HT1080 (cell line): Measurements from ENCODE around the gene YPEL2. TPM values are rescaled to one million over a fixed set of nuclear protein-coding genes. Genes with fewer than 3 reads are reported as not detected.
A peak's percentile ranks its signal among the peaks of the same experiment; 100 is the strongest.
"Not testable (repeated sequence)": the region's sequence is repeated elsewhere in the genome, so short reads cannot be mapped to it uniquely, and the experiment has no call there.

Experiments
- DNase-seq: peaks from one replicate; pipeline ENCODE4 v3.0.0-alpha.2; 2015; ENCODE audit warnings: low read depth
- total RNA-seq: library from RNA; depleted of rRNA; stranded (reverse); fragments of >200 nt; shearing (Covaris generic); gene quantifications from 2 replicates; pipeline ENCODE4 v1.2.3, GENCODE V29; 2014

YPEL2 gene
- total RNA-seq, 1 experiment from 2014 or later = 1.1 TPM

- DNase-seq = no peak
Observed at GRCh38 chr17:59404471-59404870, 73.0 kb downstream of the YPEL2 start.

DNA sequence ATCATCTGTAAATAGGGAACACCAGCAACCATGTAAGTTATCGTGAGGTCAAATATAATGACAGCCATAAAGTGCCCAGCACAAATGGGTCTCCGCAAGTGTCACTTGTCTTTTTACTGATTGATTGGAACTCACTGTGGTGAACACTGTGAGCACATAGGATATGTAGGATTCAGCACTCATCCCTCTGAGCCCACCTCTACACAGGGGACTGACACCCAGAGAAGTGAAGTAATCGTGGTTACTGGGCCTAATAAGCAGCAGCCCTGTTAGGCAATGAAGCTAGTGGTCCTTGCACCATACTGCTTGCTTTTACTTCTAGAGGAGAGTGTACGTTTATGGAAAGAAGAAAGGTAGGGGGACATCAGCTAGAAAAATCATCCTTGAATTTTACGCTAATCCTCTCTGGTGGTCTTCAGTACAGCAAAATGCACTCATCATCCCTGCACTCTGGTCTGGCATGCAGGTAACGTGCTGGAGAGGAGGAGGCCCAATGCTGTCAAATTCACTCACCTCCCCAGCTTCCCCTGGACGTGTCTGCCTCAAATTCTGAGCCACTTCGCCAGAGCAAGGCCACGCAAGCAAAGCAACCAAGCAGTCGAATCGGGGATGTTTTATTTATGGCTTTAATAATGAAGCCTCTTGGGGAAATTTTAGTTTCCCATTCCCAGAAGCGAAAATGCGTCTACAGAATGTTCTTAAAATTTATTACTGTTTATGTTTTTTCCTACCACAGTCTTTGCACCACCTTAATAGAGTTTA is 74.7 kb downstream of the YPEL2 start:
- no peak for DNase-seq

DNA sequence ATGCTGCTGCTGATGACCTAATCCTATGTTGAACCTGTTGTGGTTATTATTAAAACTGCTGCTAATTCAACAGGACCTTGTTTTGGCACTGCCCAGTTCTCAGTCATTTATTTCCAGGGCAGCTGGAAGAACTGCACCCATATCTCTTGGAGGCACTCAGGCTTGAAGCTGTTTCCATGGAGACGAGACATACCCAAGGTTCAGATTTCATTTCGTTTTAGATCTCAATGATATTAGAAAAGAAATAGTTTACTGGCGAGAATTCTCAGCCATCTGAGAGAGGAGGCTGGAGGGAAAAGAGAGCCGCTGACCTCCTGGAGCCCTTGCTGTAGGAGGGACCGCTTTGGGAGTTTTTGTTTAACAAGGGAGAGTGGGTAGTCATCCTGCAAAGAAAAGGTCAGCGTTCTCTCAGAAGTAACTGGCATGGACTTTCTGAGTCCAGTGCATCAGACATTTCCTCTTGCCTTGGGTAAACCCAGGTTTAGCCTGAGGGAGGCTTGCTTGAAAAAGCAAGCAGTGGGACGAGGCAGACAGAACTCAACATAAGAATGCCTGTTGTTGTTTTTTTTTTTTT is 75.4 kb downstream of the YPEL2 start:
- peak; percentile 17 for DNase-seq

- DNase-seq = no peak
Observed at GRCh38 chr17:59409336-59410048, 78.0 kb downstream of the YPEL2 start.

- DNase-seq = no peak
Observed at GRCh38 chr17:59410049-59410437, 78.6 kb downstream of the YPEL2 start.

GRCh38 chr17:59412431-59412830 is 81.0 kb downstream of the YPEL2 start:
- DNase-seq = not testable (repeated sequence)

GRCh38 chr17:59413014-59413766 is 81.7 kb downstream of the YPEL2 start:
- DNase-seq = no peak

GRCh38 chr17:59415397-59415796 is 83.9 kb downstream of the YPEL2 start:
- no peak for DNase-seq

GRCh38 chr17:59416184-59416583 is 84.7 kb downstream of the YPEL2 start:
- no peak for DNase-seq

GRCh38 chr17:59417452-59417851 is 86.0 kb downstream of the YPEL2 start:
- DNase-seq = no peak

- DNase-seq = no peak
Observed at GRCh38 chr17:59418732-59419166, 87.3 kb downstream of the YPEL2 start.

- DNase-seq = no peak
Observed at GRCh38 chr17:59420901-59421300, 89.4 kb downstream of the YPEL2 start.

- no peak for DNase-seq
Observed at GRCh38 chr17:59421722-59422121, 90.3 kb downstream of the YPEL2 start.

DNA sequence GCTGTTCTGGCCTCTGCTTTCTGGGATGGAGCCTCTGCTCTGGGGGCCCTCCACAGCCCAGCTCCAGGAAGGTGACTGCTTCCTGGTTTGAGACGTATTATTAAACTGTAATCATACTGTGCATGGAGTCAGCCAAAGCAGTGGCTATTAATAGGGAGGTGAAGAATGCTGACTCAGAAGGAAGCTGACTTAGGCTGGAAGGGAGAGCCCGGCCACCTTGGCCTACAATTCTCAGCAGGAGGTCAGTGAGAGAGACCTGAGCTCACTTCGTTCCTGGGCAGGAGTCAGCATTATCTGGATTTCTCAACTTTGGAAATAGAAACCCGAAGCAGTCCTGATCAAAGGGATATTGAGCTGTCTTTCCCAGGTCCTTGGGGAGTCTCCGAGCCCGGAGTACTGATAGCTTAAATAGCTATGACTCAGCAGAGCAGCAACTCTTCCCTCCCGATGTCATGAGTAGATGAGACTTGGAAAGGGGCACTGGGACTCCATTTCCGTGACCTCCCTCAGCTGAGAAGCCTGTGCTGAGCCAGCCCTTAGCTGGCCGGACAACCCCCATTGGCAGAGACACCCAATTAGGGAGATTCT is 91.8 kb downstream of the YPEL2 start:
- peak; percentile 94 for DNase-seq

DNA sequence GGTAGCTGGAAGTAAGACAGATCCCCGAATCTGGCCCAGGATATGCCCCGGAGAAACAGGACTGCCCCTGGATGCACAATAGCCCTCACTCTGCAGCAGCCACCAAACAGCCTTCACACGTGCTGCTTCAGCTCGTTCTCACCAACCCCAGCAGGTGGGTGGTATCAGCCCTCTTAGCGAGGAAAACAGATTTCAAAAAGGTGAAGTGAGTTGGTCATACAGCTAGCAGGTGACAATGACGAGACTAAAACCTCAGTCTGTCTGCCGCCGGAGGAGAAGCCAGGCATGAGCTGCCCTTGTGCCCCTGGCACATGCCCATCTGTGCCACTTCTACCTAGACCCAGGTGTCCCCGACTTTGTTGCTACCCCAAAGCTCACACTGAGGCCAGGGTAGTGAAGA is 92.4 kb downstream of the YPEL2 start:
- no peak for DNase-seq

DNA sequence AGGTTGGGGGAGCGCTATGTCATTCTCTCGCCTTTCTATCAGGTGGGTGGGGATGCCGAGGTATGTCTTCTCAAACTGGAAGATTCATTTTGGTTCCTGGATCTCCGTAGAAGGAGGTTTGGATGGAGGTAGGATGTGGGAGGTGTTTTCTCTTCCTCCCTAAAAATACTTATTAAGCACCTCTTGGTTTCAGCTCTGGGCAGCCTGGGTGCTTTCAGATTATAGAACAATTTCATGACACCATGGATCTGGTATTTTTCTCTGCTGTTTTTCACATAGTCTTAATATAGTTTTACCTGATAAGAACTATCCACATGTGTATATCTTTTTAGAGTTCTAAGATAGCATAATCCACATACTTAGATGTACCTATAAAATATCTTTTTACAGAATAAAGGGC is 92.9 kb downstream of the YPEL2 start:
- no peak for DNase-seq

DNA sequence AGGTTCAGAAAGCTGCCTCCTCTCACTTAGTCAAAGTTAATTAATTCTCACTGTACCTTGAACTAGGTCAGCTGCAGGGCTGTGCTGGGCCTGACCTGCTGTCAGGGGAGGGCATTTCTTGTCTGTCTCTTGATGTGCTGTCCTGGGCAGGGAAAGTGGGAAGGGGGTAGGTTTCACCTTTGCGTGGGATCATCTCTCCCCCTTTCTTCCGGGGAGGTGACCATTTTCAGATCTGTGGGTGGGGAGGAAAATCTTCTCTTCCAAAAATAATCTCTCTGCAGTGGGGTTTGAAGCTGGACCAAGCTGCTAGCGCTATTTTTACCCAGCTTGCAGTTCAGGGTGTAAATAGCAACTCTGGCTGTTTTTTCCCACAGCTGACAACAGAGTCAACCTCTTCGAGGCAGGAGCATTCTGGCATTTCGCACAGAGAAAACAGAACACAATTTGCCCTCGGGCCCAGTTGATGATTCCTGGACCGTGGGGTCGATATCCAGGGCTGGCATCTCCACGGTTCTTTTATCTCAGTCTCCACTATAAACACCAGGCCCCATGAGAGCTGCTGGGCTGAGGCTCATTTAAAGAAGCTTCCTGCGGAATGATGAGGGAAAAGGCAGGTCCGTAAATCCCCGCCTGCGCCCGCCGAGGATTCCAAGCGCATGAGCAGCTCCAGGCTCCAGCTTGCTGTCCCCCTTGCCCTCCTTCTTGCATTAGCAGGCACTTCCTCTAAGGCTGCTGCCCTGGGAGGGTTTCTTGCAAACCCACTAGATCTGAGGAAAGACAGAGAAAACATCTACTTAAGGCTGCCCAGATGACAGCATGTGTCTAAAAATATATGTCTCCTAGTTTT is 93.9 kb downstream of the YPEL2 start:
- DNase-seq = no peak

GRCh38 chr17:59426031-59426430 is 94.6 kb downstream of the YPEL2 start:
- DNase-seq = no peak

DNA sequence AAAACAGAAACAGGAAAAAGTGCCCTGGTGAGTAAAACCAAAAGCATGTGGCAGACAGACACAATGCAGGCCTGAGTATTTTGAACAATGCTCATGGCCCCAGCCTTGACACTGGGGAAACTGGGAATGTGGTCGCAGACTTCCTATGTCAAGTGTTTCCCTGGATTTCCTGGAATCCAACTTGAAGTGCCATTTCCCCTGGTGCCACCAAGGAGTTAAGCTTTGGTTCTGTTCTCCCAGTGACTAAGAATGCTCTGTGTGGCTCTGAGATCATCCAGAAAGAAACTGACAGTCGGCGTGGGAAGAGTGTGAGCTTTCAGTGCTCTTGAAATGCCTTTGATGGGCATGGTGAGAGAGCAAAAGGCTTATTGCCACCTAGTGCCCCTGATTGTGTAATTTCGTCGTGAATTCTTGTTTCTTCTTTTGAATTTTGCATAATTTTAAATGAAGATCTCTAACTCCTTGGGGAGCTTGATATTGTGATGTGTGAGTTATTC is 96.0 kb downstream of the YPEL2 start:
- peak; percentile 82 for DNase-seq

DNA sequence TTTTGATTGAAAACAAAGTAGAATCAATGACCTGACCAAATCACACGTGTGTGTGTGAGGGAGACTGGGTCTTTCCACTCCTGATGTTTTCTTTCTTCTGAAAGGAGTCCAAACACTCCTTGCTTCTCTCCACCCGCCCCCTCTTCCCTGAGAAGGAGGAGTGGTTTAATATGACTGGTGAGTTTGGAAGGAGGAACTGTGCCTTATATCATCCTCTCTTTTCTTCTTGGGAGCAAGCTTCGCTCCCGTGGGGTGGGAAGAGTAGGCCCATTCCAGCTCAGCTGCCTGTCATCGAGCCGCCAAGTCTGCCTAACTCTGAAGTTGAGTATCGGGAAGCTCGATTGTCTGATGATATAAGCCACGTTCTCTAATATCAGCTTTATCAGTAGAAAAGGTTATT is 96.5 kb downstream of the YPEL2 start:
- DNase-seq = no peak
